NCI-H1092 (cell line): ENCODE results near the gene MEF2A.

Experiments
- DNase-seq: peaks from one replicate; lab custom pipeline; 2025; lab: John Stamatoyannopoulos, UW

The MEF2A gene

DNA sequence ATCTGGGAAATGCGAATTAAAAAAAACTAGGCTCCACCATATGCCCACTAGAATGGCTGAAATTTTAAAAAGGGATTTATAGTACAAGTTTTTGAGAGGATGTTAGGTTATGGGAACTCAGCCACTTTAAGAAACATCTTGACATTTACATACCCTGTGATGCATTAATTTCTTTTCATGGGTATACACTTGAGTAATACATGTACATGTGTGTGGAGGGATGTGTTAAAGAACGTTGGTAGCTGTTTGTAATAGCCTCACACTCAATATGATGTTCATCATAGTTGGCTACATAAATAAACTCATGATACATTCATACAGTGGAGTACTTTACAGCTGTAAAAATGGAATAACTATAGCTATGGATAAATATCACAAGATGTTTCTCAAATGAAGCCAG, 40.9 kb downstream of the MEF2A start:
- no peak for DNase-seq

DNA sequence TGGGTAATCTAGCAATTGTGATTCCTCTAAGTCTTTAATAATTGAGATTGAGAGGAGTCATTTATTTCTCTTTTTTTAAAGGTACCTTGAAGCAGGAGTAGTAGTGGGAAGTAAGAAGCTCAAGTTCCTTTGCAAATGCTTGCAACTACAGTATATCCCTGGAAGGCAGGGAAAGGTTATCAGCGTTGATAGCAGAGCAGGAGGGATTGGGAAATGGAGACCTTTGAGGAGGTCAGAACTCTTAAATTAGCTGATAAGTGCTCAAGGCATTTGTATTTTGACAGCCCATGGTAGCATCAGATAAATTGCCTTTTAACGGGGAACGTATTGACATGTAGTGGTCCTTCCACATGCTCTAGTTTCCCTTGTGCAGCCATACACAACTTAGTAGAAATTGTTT, 47.7 kb downstream of the MEF2A start:
- no peak for DNase-seq

DNA sequence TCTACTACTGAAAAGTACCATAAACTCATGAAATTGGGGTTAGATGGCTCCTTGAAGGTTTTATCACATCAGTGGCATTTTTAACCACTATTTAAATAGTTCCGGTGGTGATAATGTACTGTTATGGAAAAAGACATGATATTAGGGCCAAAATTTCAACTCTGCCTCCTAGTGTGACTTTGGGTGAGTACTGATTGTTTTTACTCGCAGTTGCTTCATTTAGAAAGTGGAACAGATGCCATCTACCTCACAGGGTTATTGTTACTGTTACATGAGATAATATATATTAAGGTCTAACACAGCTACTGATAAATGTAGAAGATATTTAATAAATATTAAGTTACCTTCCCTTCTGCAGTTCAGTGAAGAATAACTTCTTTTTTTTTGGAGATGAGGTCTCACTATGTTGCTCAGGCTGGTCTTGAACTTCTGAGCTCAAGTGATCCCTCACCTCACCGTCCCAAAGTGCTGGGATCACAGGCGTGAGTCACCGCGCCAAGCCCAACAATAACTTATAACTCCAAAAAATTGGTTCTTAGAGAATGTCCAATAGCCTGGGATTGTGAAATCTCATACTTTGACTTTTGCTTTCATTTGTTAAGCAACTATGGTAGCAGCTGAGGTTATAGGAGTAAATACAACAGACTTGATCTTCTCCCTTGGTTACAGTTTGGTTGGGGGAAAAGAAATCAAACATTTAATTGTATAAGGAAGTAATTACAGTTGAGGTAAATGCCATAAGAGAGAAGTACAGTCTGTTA, 48.3 kb downstream of the MEF2A start:
- no peak for DNase-seq

DNA sequence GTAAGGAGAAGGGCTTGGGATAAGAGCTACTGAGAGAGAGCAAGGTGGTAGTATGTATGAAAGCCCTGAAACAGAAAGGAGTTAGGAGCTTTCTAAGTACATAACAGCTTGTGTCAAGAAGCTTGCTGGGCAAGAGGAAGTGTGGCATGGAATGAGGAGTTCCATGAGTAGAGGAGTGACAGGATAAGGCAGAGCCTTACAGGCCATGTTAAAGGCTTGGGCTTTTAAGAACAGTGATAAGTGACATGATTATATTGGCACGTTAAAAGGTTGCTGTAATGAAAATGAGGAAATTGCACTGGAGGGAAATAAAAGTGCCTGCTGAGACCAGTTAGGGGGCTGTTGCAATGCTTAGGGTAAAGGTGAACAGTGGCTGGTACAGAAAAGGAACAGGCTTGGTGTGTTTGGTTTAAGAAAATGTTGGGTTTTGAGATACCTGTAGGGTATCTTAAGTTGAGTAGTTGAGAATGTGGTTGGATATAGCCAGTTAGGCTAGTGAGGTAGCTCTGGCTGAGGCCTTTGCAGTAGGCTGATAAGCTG, 49.0 kb downstream of the MEF2A start:
- no peak for DNase-seq

DNA sequence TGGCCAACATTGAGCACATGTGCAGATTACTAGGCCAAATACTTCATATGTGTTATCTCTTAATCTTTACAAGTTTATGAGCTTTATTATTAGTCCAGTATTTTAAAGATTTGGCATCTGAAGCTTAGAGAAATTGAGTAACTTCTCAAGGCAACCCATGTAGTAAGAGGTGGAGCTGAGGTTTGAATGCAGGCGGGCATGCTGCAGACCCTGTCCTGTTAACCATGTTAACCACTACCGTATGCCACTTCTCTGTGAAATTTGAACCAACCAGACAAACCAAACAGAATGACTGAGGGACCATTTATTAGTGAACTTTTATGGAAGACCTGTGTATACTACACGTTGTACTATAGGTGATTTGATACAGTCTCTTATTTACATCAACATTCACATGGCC, 49.7 kb downstream of the MEF2A start:
- no peak for DNase-seq

DNA sequence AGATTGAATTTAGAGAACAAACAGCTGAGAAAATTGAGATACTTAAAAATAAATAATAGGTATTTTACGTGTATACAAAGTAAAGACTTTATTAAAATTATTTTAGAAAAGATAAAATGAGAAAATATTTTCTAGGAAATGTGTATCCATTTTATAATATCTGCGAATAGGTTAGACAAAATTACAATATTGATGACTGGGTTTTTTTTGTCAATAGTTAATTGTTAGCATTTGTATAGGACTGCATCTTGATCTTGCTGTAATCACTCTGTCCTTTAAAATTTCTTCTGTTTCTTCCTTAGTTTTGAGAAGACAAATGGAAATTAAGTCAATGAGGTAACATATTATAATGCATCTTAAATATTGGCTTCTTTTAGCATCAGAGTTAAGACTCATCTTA, 50.3 kb downstream of the MEF2A start:
- no peak for DNase-seq

DNA sequence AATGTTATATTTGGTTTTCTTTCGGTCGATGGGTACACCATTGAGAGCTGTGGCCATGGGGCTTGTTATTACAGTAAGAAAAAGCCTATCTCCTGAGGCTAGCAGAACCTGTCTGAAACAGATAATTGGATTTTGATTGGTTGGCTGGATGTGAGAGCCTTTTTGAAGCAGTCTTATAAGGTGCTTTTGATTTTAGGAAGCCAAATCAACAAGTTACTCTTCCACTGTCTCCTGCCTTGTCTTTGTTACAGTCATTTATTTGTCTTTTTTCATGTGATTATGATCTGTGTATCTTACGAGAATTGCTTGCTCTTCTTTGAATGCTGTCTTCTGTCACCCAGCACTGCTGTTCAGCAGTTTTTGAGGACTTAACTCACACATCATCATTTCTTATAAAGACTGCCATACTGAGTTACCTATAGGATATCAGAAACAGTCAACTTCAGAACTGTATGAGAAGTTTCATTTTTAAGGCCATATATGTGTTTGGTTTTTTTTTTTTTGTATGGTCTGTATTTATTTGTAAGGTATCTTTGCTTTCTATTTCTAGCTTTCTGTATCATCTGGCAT, 51.1 kb downstream of the MEF2A start:
- no peak for DNase-seq

DNA sequence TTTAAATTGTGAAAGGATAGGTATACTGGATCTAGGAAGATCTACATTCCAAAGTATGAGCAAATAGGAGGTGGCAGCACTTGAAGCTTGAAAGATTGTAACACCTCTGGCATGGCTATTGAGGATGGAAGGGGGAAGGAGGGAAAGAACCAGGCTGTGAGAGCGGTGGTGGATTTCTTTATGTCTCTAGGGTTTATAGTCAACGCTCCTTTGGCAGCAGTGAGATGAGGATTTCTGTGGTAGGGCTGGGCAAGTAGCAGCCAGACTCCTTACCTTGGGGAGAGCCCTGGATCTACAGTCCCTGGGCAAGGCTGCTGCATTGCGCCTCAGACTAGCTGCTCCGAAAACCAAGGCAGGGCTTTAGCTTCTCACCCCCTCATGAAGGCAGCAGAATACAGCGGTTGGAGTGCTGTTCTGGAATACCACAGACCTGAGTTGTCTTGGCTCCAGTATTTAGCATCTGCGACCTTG, 53.2 kb downstream of the MEF2A start:
- DNase-seq: no peak

DNA sequence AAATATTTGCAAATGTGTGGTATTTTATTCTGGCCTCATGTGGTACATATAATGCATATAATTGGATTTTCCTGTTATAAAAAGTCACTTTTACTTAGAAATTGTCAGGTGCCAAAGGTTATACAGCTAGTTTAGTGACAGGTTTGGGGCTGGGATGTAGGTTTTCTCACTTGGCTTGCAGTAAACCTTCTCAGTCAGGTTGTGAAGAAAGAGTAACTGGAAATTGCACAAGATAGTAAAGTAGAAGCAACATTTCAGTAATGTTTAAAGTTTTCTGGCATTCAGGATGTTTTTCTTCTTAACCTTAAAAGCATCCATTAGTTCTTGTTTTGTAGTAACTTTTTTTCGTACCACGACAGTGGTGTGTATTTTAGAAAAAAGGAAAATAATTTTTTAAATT, 53.9 kb downstream of the MEF2A start:
- no peak for DNase-seq

DNA sequence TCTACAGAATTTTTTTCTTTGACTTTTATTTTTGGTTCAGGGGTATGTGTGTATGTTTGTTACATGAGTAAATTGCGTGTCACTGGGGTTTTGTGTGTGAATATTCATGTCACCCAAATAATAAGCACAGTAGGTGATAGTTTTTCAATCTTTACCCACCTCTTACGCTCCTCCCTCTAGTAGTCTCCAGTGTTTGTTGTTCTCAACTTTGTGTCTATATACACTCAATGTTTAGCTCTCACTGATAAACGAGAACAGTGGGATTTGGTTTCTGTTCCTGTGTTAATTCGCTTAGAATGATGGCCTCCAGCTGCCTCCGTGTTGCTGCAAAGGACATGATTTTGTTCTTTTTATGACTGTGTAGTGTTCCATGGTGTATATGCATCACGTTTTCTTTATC, 54.4 kb downstream of the MEF2A start:
- no peak for DNase-seq

DNA sequence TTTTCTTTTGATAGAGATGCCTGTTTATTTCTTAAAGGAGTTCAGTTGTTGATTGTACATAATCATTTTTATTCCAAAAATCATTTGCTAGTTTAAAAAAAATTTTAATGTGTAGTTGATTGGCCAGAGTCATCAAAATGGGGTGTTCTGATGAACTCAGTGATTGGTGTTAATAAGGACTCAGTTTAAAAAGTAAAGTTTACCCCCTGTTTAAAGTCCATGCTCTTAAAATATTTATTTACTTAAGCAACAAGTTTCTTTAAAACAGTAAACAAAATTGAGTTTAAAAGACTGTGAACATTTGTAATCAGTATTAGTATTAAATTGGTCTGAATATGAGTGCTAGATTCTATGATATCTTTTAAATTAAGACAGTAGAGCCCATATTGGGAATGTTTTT, 56.0 kb downstream of the MEF2A start:
- DNase-seq: no peak

DNA sequence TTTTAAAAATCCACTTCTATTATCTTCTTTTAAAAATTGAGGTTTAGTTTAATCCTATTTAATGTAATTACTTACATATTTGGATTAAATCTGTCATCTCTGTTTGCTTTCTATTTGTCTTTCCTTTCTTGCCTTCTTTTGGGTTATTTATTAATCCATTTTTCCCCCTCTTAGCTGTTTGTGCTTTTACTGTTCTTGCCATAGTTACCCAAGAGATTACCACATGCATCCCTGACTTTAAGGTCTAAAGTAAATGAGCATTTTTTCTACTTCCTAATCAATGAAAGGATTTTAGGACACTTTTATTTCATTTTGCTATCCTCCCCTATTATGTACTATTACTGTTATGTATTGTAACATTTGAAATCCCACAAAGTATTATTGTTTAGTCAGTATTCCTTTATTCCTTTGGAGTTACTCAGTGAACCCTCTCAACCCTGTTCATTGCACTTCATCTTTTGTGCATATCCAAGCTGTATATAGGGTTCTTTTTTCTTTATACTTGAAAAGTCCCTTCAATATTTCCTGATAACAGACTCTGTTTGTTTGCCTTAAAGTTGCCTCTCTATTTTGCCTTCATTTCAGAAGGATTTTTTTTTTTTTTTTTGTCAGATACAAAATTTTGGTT, 62.7 kb downstream of the MEF2A start:
- DNase-seq: no peak

DNA sequence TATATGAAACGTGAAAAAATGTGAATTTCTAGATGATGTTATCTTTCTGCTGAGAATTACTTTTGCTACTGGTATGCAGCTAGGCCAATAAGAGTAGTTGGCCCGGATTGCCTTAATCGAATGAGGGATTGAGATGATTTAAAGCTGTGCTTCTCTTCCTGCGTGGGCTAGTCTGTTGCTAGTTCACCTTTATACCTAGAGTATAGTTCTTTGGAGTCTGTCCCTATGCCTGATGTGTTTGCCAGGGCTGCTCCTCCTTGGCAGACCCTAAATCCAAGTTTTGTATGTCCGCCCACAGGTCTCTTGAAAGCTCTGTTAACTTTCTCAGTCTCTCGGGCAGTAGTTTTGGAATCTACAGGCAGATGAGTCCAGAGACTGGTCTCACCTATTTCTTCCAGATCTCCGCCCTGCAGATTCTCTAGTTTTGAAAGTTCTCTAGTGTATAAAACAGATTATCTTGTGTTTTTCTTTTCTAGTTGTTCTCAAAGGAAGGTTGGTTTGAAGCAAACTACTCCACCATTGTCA, 64.9 kb downstream of the MEF2A start:
- no peak for DNase-seq

DNA sequence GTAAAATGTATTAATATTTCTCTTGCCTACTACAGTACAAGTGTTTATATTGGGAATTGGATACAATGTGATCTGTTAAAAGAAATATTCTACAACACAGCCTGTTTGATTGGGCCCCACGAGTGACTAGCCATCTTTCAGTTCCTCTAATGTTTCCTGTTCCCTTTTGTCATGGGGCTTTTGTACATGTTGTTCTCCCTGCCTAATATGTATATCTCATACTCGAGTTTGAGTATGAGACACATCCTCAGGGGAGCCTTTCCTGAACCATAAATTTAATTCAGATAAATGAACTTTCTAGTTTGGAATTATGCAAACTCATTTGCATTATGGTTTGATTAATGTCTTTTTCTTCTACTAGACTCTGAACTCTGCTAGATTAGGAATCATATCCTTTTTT, 65.5 kb downstream of the MEF2A start:
- DNase-seq: no peak

DNA sequence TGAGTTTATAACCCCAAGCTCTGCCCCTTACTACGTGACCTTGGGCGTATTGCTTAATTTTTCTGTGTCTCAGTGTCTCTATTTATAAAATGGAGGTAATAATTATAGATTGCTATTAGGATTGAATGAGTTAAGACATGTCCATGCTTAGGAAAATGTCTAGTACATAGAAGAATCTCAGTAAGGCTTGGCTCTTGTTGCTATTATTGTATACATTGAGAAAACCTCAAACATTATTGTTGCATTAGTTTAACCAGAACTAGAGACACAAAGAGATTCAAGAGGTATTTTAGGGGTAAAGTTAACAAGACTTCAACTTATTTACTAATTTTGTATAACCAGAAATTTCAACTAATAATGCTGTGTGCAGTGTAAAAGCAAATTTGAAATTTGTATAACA, 66.7 kb downstream of the MEF2A start:
- no peak for DNase-seq

DNA sequence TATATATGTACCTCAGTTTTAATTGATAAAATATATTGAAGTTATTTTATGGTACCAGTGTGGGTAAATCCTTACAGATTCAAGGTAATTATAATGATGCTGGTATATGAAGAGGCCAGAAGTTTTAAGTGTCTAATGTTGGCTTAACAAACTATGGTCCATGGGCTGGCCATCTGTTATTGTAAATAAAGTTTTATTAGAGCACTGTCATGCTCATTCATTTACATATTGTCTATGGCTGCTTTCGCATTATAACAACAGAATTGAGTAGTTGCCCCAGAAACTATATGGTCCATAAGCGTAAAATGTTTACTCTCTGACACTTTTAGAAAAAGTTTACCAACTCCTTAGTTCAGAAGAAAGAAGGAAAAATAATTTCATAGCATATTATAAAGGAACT, 67.9 kb downstream of the MEF2A start:
- DNase-seq: no peak

DNA sequence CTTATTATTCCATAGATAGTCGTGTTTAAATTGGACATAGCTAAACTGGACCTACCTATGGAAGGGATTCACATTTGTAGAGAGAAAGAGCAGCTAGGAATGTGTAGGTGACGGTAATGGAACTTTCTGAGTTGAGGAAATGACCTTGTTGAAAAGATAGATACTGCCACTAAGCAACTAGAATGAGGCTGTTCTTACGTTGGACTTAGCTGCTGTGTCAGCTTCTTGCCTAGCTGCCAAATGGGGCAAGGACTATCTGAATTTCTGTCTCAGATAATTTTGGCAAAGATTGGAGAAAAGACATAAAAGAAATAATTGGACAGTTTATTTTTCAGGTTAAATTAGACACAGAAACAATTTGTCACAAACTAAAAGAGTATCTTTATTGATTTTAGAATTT, 68.8 kb downstream of the MEF2A start:
- DNase-seq: no peak

DNA sequence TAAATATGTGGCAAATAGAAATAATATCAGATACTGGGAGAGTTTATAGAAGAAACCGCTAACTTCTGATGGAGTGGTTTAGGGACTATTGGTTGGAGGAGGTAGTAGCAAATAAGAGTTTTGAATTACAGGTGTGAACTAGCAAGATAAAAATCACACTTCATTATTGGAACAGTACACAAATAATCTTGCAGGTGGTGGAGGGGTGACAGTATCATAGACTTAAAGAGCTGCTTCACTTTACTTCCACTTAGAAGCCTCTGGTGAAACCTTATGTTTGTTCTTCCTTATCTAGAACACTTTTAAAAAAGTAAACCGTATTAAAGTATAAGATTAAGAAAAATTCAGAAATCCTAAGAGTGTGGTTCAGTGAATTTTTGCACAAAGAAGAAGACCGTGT, 69.4 kb downstream of the MEF2A start:
- DNase-seq: no peak

DNA sequence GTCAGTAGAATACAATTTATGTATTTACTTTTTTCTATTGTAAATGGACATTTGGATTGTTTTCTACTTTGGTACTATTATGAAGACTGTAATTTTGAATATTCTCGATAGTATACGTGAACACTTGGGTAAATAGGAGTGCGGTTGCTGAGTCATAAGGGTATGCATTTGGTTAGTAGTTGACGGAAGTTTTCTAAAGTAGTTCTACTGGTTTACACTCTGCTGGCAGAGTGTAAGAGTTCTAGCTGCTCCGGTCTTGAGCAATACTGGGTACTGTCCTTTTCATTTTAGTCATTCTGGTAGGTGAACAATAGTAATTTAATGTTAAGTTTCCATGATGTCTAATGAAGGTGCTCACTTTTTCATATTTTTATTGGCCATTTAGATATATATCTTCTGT, 70.0 kb downstream of the MEF2A start:
- no peak for DNase-seq

DNA sequence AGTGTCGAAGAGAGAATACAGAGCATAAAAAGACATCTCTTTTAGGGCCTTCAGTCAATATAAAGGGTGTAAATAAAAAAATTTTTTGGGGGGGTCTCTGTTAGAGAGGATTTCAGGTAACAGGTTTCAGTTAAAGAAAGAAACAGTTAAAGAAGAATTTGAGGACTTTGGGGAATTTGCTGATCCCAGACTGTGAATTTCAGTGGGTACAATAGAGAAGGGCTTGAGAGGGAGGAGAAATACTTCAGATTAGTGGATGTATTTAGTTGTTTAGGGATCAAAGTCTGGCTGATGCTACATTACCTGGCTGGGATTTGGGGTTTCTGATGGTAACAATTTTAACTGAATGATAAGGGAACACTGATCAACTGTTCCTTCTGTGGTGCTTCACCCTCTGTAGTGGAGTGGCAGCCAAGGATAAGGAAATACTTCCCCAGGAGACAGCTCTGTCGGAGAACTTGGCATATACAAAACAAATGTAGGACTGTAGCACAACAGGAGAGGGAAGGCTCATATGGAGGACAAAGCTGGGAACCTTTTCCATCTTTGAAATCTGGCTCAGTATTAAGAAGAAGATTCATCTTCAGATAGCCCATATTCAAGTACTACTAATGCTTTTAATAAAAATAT, 79.2 kb downstream of the MEF2A start:
- DNase-seq: no peak

DNA sequence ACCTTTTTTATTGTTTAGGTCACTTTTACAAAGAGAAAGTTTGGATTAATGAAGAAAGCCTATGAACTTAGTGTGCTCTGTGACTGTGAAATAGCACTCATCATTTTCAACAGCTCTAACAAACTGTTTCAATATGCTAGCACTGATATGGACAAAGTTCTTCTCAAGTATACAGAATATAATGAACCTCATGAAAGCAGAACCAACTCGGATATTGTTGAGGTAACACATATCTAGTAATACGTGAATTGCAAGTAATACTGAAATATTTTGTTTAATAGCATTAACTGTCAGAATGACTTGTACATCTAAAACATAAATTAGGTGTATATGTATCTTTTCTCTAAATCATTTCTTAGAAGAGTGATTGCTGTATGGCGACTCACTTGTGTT, 79.8 kb downstream of the MEF2A start:
- DNase-seq: no peak

DNA sequence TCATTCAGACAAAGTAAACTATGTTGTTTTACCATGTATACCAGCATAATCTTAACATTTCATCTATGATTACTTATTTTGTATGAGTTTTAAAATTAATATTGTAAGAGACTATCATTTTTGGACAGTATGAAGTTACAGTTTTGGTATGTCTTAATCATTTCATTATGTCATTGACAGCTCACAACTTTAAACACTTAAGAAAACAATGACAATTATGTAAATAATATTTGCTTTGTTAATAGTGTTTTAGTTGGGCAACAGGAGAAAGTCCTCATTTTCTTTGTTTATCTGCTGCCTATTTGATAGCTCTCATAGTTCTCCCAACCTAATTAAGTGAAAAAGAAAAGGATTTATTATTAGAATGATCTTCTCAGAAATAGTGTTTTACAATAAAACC, 80.2 kb downstream of the MEF2A start:
- DNase-seq: no peak
